GM13977 (cell line): ENCODE results near the gene DCAF7.

Experiments used
- DNase-seq: peaks from one replicate; pipeline ENCODE4 v3.0.0; 2012; ENCODE audit warnings: low spot score
- CTCF ChIP-seq: IDR thresholded peaks from 2 replicates; pipeline ENCODE4 v1.5.1; 2012; ENCODE audit warnings: mild to moderate bottlenecking, control low read depth; ENCODE audit not compliant: insufficient read depth; ENCODE audit errors: extremely low read depth, missing control alignments
- in situ Hi-C: fragments of 300-500 bp; cut with MboI; formaldehyde crosslinking; loops from one replicate; pipeline ENCODE4 v1.12.0; 2022; ENCODE audit warnings: low sequenced_read_pairs, low pct_unique_long_range_greater_than_20kb, mixed read lengths, inconsistent platforms; ENCODE audit not compliant: unreplicated experiment

The DCAF7 gene

GRCh38 chr17:63641692-63642448 is 91.6 kb downstream of the DCAF7 start:
- in situ Hi-C loops = no loop called here
- no peak for DNase-seq
- no peak for TF ChIP-seq CTCF
